Upper lobe of right lung (tissue), 1 donor: ENCODE measurements around the gene ARL4A. TPM values are rescaled to one million over a fixed set of nuclear protein-coding genes. Genes with fewer than 3 reads are reported as not detected.

Source experiments
- ATAC-seq: fragments of 200-7000 bp; cut with Tn5 transposase; one replicate; pipeline ENCODE4 v1.9.1; 2020; ENCODE audit warnings: mild to moderate bottlenecking, moderate library complexity
- DNase-seq: peaks from one replicate; pipeline ENCODE4 v3.0.0-alpha.2; 2020
- H3K27ac ChIP-seq: fragments of 200-600 bp; one replicate; pipeline ENCODE4 v1.8.0; 2022
- H3K27me3 ChIP-seq: fragments of 200-600 bp; one replicate; pipeline ENCODE4 v1.8.0; 2022; ENCODE audit warnings: mild to moderate bottlenecking
- H3K36me3 ChIP-seq: fragments of 200-600 bp; one replicate; pipeline ENCODE4 v1.8.0; 2022
- H3K4me1 ChIP-seq: fragments of 200-600 bp; one replicate; pipeline ENCODE4 v1.8.0; 2022
- H3K4me3 ChIP-seq: fragments of 200-600 bp; one replicate; pipeline ENCODE4 v1.8.0; 2022; ENCODE audit warnings: mild to moderate bottlenecking
- H3K9me3 ChIP-seq: fragments of 200-600 bp; one replicate; pipeline ENCODE4 v1.8.0; 2022
- CTCF ChIP-seq: fragments of 200-600 bp; IDR thresholded peaks from one replicate; pipeline ENCODE4 v1.8.0; 2022; ENCODE audit warnings: antibody characterized with exemption
- intact Hi-C: fragments of 100-400 bp; cut with DNase I; formaldehyde crosslinking; loops from one replicate; pipeline ENCODE4 v1.11.0; 2022
- total RNA-seq: library from RNA; stranded (reverse); fragmentation: NEBNext Ultra II Directional; extraction: Animal tissue kit (Norgen Biotek cat#: 25700); gene quantifications from one replicate; pipeline ENCODE4 v1.2.1, GENCODE V29; 2021
- donor health status: DM: no; HTN: yes; CAD: no; lungs with severe emphysema.

The ARL4A gene
- total RNA-seq, 1 donor from 2014 or later = 35.6 TPM

GRCh38 chr7:12719981-12720865, 32.8 kb downstream of the ARL4A start:
- intact Hi-C loops = no loop called here
- Histone ChIP-seq H3K36me3 (no peaks in the 10 kb centered on the region), H3K27me3 (no peaks in the 10 kb centered on the region), H3K4me1 (peaks cover 27% of the 10 kb centered on the region), H3K4me3 (no peak overlapping the region), H3K27ac (peak overlapping the region; percentile 63), H3K9me3 (no peaks in the 10 kb centered on the region)
- TF ChIP-seq CTCF = no peak
- no peak for ATAC-seq
- no peak for DNase-seq

GRCh38 chr7:12721286-12721830, 33.9 kb downstream of the ARL4A start:
- Histone ChIP-seq H3K27me3 (no peaks in the 10 kb centered on the region), H3K4me1 (peaks cover 22% of the 10 kb centered on the region), H3K36me3 (no peaks in the 10 kb centered on the region), H3K9me3 (no peaks in the 10 kb centered on the region), H3K27ac (no peak overlapping the region), H3K4me3 (no peak overlapping the region)
- TF ChIP-seq CTCF = no peak
- DNase-seq (no peak), ATAC-seq (no peak)
- intact Hi-C loops = no loop called here

GRCh38 chr7:12722136-12722535, 34.7 kb downstream of the ARL4A start:
- no peak for TF ChIP-seq CTCF
- no peaks in the 10 kb centered on the region for H3K27me3 ChIP-seq
- peaks cover 21% of the 10 kb centered on the region for H3K4me1 ChIP-seq
- DNase-seq (no peak), ATAC-seq (no peak)
- no peak overlapping the region for H3K4me3 ChIP-seq
- intact Hi-C loops = no loop called here
- no peaks in the 10 kb centered on the region for H3K36me3 ChIP-seq
- H3K9me3 ChIP-seq = no peaks in the 10 kb centered on the region
- no peak overlapping the region for H3K27ac ChIP-seq

DNA sequence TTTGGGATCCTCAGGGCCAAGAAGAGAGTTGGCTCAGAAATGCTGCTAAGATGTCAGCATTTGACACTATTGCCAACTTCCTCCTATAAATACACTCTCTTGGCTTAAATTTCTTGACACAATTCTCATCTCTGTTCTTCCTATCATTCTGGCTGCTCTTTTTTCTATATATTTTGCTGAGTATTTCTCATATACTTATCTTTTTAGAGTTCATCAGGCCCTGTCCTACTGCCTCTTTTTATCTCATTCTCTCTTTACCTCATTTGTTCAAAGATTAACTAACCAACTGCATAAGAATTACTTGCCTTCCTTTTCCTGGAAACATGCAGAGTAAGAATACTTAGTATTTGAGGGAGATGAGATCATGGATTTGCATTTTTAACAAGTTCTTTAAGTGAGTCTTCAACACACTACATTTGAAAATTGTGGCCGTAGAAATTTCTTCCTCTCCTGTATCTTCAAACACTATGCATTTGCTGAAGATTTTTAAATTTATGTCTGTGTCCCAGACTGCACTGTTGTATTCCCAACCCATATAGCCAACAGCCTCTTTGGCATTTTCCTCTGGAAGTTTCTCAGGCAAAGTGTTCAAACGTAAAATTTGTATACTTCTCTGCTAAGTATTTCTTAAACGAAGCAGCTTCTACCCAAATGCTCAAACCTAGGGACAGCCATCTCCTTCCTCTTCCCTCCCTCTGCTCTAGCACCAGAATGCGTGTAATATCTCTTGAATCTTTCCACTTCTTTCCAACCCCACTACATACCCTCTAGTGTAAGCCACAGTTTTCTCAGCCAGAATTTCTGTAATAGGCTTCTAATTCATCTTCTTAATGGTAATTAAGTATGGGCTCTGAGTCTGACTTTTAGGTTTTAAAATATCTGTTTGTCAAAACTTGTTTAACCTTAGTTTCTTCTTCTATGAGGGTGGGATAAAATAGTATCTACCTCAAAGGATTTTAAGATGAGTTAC, 35.5 kb downstream of the ARL4A start:
- peaks cover 21% of the 10 kb centered on the region for H3K4me1 ChIP-seq
- H3K9me3 ChIP-seq = no peaks in the 10 kb centered on the region
- no peak for DNase-seq
- TF ChIP-seq CTCF = no peak
- no peak overlapping the region for H3K4me3 ChIP-seq
- no peak overlapping the region for H3K27ac ChIP-seq
- ATAC-seq = no peak
- no peaks in the 10 kb centered on the region for H3K36me3 ChIP-seq
- intact Hi-C loops = no loop called here
- H3K27me3 ChIP-seq = no peaks in the 10 kb centered on the region

- intact Hi-C loops = no loop called here
- no peaks in the 10 kb centered on the region for H3K4me1 ChIP-seq
- DNase-seq = no peak
- no peak for TF ChIP-seq CTCF
- no peaks in the 10 kb centered on the region for H3K27me3 ChIP-seq
- H3K4me3 ChIP-seq = no peak overlapping the region
- no peaks in the 10 kb centered on the region for H3K36me3 ChIP-seq
- ATAC-seq = no peak
- no peaks in the 10 kb centered on the region for H3K9me3 ChIP-seq
- no peak overlapping the region for H3K27ac ChIP-seq
These were observed 38.3 kb downstream of the ARL4A start for GRCh38 chr7:12725575-12726316.
